Measurements from ENCODE around the gene GPC6.

The GPC6 gene

DNA sequence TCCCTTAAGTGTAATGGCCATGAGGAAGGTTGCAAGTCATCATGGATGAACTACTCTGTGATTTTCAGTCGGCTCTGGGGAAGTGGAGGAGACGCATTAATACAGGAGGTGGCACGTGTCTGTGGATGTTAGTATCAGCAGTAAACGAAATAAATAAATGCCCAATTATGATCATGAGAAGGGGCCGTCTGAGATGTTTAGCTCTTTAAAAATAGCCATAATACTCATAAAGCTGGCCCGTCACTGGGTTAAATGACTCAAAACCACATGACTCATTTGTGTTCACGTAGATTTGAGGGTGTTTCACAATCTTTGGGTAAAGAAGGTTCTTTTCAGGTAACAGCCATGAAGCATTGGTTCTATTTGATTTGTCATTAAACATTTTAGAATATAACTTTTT lies 620.6 kb downstream of the GPC6 start:
- no peaks in the 10 kb centered on the region for H3K36me3 ChIP-seq (replicated peaks)
- peak; percentile 77 for DNase-seq
- peak overlapping the region; percentile 53 for H3K27ac ChIP-seq
- TF ChIP-seq, protein P1, sequence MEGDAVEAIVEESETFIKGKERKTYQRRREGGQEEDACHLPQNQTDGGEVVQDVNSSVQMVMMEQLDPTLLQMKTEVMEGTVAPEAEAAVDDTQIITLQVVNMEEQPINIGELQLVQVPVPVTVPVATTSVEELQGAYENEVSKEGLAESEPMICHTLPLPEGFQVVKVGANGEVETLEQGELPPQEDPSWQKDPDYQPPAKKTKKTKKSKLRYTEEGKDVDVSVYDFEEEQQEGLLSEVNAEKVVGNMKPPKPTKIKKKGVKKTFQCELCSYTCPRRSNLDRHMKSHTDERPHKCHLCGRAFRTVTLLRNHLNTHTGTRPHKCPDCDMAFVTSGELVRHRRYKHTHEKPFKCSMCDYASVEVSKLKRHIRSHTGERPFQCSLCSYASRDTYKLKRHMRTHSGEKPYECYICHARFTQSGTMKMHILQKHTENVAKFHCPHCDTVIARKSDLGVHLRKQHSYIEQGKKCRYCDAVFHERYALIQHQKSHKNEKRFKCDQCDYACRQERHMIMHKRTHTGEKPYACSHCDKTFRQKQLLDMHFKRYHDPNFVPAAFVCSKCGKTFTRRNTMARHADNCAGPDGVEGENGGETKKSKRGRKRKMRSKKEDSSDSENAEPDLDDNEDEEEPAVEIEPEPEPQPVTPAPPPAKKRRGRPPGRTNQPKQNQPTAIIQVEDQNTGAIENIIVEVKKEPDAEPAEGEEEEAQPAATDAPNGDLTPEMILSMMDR (IDR thresholded peaks at IDR 0.05; ENCODE audit: low read depth, low read length, missing control alignments), result no peak
- H3K27me3 ChIP-seq (replicated peaks), result no peaks in the 10 kb centered on the region
- no peak overlapping the region for H3K4me3 ChIP-seq (ENCODE audit: low read depth, low read length)
- in situ Hi-C loops (cut with HindIII; ENCODE audit: low pct_ligation_motif_present, low sequenced_read_pairs), result no loop called here

DNA sequence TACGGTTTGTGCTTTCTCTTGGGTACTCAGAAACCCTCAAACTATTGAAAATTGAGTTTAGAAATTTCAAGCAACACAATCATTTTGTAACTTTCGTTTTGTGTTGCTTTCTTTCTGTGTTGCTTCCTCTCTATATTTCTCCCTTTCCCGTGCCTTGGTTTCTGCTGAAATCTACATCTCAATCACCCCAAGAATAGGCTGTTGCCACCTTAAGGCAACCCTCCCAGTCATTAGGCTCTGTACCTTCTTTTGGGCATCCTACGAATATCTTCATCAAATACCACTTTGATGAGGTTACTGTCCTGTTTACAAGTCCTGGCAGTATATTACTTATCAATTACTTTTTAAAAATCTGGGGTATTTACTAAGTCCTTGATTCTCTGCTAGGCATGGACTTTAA lies 621.6 kb downstream of the GPC6 start:
- in situ Hi-C loops (cut with HindIII; ENCODE audit: low pct_ligation_motif_present, low sequenced_read_pairs), result no loop called here
- Histone ChIP-seq H3K27me3 (replicated peaks) (no peaks in the 10 kb centered on the region), H3K36me3 (replicated peaks) (no peaks in the 10 kb centered on the region), H3K27ac (no peak overlapping the region), H3K4me3 (ENCODE audit: low read depth, low read length) (no peak overlapping the region)
- no peak for DNase-seq
- TF ChIP-seq, protein P1 (IDR thresholded peaks at IDR 0.05; ENCODE audit: low read depth, low read length, missing control alignments), result no peak

- no peak overlapping the region for H3K4me3 ChIP-seq (ENCODE audit: low read depth, low read length)
- no peak overlapping the region for H3K27ac ChIP-seq
- no peaks in the 10 kb centered on the region for H3K36me3 ChIP-seq (replicated peaks)
- TF ChIP-seq, protein P1 (IDR thresholded peaks at IDR 0.05; ENCODE audit: low read depth, low read length, missing control alignments), result no peak
- no peaks in the 10 kb centered on the region for H3K27me3 ChIP-seq (replicated peaks)
- no peak for DNase-seq
- in situ Hi-C loops (cut with HindIII; ENCODE audit: low pct_ligation_motif_present, low sequenced_read_pairs), result no loop called here
These were observed 624.6 kb downstream of the GPC6 start for GRCh38 chr13:93851236-93851635.

DNA sequence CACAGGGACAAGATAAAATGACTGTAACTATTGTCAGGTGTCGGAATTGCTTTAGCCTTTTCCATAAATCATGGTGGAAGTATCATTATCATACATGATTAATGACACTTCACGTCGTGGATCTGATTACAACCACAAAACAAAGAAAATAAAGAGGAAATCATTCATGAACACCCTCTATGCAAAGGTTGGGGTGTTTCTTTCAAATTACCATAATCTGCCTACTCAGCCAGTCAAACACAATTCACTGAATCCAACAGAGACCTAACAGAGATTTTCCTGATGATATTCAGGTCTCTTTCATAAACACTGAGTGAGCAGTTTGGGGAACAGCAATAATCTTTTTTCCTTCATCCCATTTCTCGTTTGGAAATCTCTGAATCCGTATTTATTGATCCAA lies 627.3 kb downstream of the GPC6 start:
- Histone ChIP-seq H3K36me3 (replicated peaks) (no peaks in the 10 kb centered on the region), H3K27ac (no peak overlapping the region), H3K27me3 (replicated peaks) (no peaks in the 10 kb centered on the region), H3K4me3 (ENCODE audit: low read depth, low read length) (no peak overlapping the region)
- in situ Hi-C loops (cut with HindIII; ENCODE audit: low pct_ligation_motif_present, low sequenced_read_pairs), result no loop called here
- DNase-seq, result no peak
- TF ChIP-seq, protein P1 (IDR thresholded peaks at IDR 0.05; ENCODE audit: low read depth, low read length, missing control alignments), result no peak

DNA sequence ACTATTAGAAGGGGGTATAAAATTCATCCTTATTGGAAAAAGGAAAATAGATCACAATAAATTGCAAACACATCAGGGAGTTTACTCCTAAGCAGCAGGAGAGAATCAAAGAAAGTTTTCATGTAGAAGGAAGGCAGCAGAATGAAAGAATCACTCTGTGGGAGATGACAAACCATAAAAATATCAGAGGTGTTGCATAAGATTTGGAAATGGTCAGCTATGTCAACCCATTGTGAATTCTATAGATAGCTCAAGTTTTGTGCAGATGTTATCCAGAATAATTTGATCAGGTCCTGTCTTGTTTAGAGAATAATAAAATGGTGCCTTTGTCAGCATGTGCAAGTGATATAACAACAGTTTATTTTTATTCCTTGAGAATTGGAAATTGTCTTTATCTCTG lies 630.5 kb downstream of the GPC6 start:
- no peaks in the 10 kb centered on the region for H3K36me3 ChIP-seq (replicated peaks)
- DNase-seq, result no peak
- no peak overlapping the region for H3K4me3 ChIP-seq (ENCODE audit: low read depth, low read length)
- no peak overlapping the region for H3K27ac ChIP-seq
- no peaks in the 10 kb centered on the region for H3K27me3 ChIP-seq (replicated peaks)
- in situ Hi-C loops (cut with HindIII; ENCODE audit: low pct_ligation_motif_present, low sequenced_read_pairs), result no loop called here
- TF ChIP-seq, protein P1 (IDR thresholded peaks at IDR 0.05; ENCODE audit: low read depth, low read length, missing control alignments), result no peak

- TF ChIP-seq, protein P1 (IDR thresholded peaks at IDR 0.05; ENCODE audit: low read depth, low read length, missing control alignments), result no peak
- Histone ChIP-seq H3K36me3 (replicated peaks) (no peaks in the 10 kb centered on the region), H3K4me3 (ENCODE audit: low read depth, low read length) (no peak overlapping the region), H3K27ac (peak overlapping the region; percentile 74), H3K27me3 (replicated peaks) (no peaks in the 10 kb centered on the region)
- in situ Hi-C loops (cut with HindIII; ENCODE audit: low pct_ligation_motif_present, low sequenced_read_pairs), result no loop called here
- DNase-seq, result peak; percentile 87
These were observed 633.1 kb downstream of the GPC6 start for GRCh38 chr13:93859716-93860115.

Data from brain microvascular endothelial cell (primary cell).